ENCODE data around the gene CD4. TPM values are rescaled to one million over a fixed set of nuclear protein-coding genes. Genes with fewer than 3 reads are reported as not detected.
A peak's percentile ranks its signal among the peaks of the same experiment; 100 is the strongest.

The CD4 gene
- total RNA-seq, 3 donors from 2014 or later: 8.9 to 16.5 (median 14.8) TPM

GRCh38 chr12:6763380-6763779, 25.9 kb upstream of the CD4 start:
- Histone ChIP-seq H3K4me3 (no peak overlapping the region), H3K36me3 (ENCODE audit: low read depth) (no peaks in the 10 kb centered on the region), H3K4me1 (ENCODE audit: low read depth) (peaks cover 30% of the 10 kb centered on the region), H3K9me3 (no peaks in the 10 kb centered on the region)
- DNase-seq: no peak
- no peak for TF ChIP-seq CTCF (IDR thresholded peaks at IDR 0.05)
- intact Hi-C loops (cut with DNase I, micrococcal nuclease): no loop called here
- no peak for ATAC-seq

GRCh38 chr12:6764011-6764828, 25.1 kb upstream of the CD4 start:
- intact Hi-C loops (cut with DNase I, micrococcal nuclease): no loop called here
- no peaks in the 10 kb centered on the region for H3K36me3 ChIP-seq (ENCODE audit: low read depth)
- H3K4me1 ChIP-seq (ENCODE audit: low read depth): peaks cover 34% of the 10 kb centered on the region
- H3K9me3 ChIP-seq: no peaks in the 10 kb centered on the region
- DNase-seq (peak; percentile 83 to 92 (median 86)), ATAC-seq (peak; percentile 80)
- H3K4me3 ChIP-seq: no peak overlapping the region
- TF ChIP-seq CTCF (IDR thresholded peaks at IDR 0.05): no peak

- DNase-seq: no peak
- H3K4me1 ChIP-seq (ENCODE audit: low read depth): peaks cover 34% of the 10 kb centered on the region
- no peaks in the 10 kb centered on the region for H3K36me3 ChIP-seq (ENCODE audit: low read depth)
- TF ChIP-seq CTCF (IDR thresholded peaks at IDR 0.05): no peak
- H3K9me3 ChIP-seq: no peaks in the 10 kb centered on the region
- no peak overlapping the region for H3K4me3 ChIP-seq
- no peak for ATAC-seq
- intact Hi-C loops (cut with DNase I, micrococcal nuclease): no loop called here
These were observed 24.2 kb upstream of the CD4 start for GRCh38 chr12:6765048-6765633.

GRCh38 chr12:6765634-6766581, 23.4 kb upstream of the CD4 start, which contains the start of gene PTMS:
Gene PTMS, plus strand, starts transcription at chr12:6766363. Its CDS starts 343 bp downstream, at chr12:6766706.
- intact Hi-C loops (cut with DNase I, micrococcal nuclease): no loop called here
- Histone ChIP-seq H3K4me3 (peak within 1 kb of the TSS; percentile 67), H3K36me3 (ENCODE audit: low read depth) (no peaks in the 10 kb centered on the region), H3K9me3 (no peaks in the 10 kb centered on the region), H3K4me1 (ENCODE audit: low read depth) (peaks cover 34% of the 10 kb centered on the region)
- DNase-seq: peak; percentile 68 to 86 (median 83)
- ATAC-seq: peak; percentile 27
- TF ChIP-seq CTCF (IDR thresholded peaks at IDR 0.05): no peak

- ATAC-seq (peak; percentile 79), DNase-seq (peak; percentile 83 to 90 (median 85))
- Histone ChIP-seq H3K9me3 (no peaks in the 10 kb centered on the region), H3K36me3 (ENCODE audit: low read depth) (no peaks in the 10 kb centered on the region), H3K4me1 (ENCODE audit: low read depth) (peaks cover 34% of the 10 kb centered on the region), H3K4me3 (peak overlapping the region; percentile 67)
- peak; percentile 83 for TF ChIP-seq CTCF (IDR thresholded peaks at IDR 0.05)
- intact Hi-C loops (cut with DNase I, micrococcal nuclease): no loop called here
These were observed 22.5 kb upstream of the CD4 start for GRCh38 chr12:6766651-6767349.

All from mucosa of descending colon (tissue), 3 donors.